ENCODE measurements around the gene AOAH.

GRCh38 chr7:36468370-36469101 lies 255.8 kb downstream of the AOAH start:
- TF ChIP-seq ZNF70 (CRISPR knock-in tag; IDR thresholded peaks at IDR 0.05) (no peak), POU6F1 (CRISPR knock-in tag; IDR thresholded peaks at IDR 0.05; ENCODE audit: borderline replicate concordance, low read depth) (no peak), SNAI2 (CRISPR knock-in tag; IDR thresholded peaks at IDR 0.05) (no peak), GLIS3 (CRISPR knock-in tag; IDR thresholded peaks at IDR 0.05) (no peak), ZNF565 (CRISPR knock-in tag; conservative IDR thresholded peaks at IDR 0.05; ENCODE audit: low read depth) (no peak), ZNF8 (CRISPR knock-in tag; IDR thresholded peaks at IDR 0.05) (no peak), ARNTL (CRISPR knock-in tag; IDR thresholded peaks at IDR 0.05; ENCODE audit: borderline replicate concordance, low read depth) (no peak), PATZ1 (CRISPR knock-in tag; IDR thresholded peaks at IDR 0.05; ENCODE audit: borderline replicate concordance) (no peak), RARB (CRISPR knock-in tag; IDR thresholded peaks at IDR 0.05) (no peak), ZC3H10 (CRISPR knock-in tag; IDR thresholded peaks at IDR 0.05) (no peak), ZFP3 (CRISPR knock-in tag; IDR thresholded peaks at IDR 0.05) (no peak)

All from SK-N-SH treated with all-trans-retinoic acid at 6 μM for 48 hours (cell line).